ENCODE data around the gene CAPN9. TPM values are rescaled to one million over a fixed set of nuclear protein-coding genes. Genes with fewer than 3 reads are reported as not detected.

CAPN9 gene
- total RNA-seq, 1 donor from 2014 or later: 0.78 TPM

- TF ChIP-seq CTCF (IDR thresholded peaks at IDR 0.05; ENCODE audit: unreplicated experiment): no peak
- DNase-seq (ENCODE audit: low spot score in 2 of 2, unreplicated experiment in 2 of 2): no peak
- Mint-ChIP-seq H3K4me3 (no peak overlapping the region), H3K4me1 (peaks cover 6% of the 10 kb centered on the region), H3K27ac (no peak overlapping the region), H3K27me3 (ENCODE audit: low read depth) (no peaks in the 10 kb centered on the region), H3K9me3 (peaks cover 7% of the 10 kb centered on the region), H3K36me3 (no peaks in the 10 kb centered on the region)
These were observed 71.2 kb downstream of the CAPN9 start for GRCh38 chr1:230818367-230818766.

- Mint-ChIP-seq H3K36me3 (no peaks in the 10 kb centered on the region), H3K27me3 (ENCODE audit: low read depth) (no peaks in the 10 kb centered on the region), H3K9me3 (peaks cover 2% of the 10 kb centered on the region), H3K27ac (no peak overlapping the region), H3K4me1 (peaks cover 9% of the 10 kb centered on the region), H3K4me3 (no peak overlapping the region)
- TF ChIP-seq CTCF (IDR thresholded peaks at IDR 0.05; ENCODE audit: unreplicated experiment): no peak
- DNase-seq (ENCODE audit: low spot score in 2 of 2, unreplicated experiment in 2 of 2): no peak
These were observed 71.7 kb downstream of the CAPN9 start for GRCh38 chr1:230818901-230819300.

GRCh38 chr1:230819976-230820375 lies 72.8 kb downstream of the CAPN9 start:
- DNase-seq (ENCODE audit: low spot score in 2 of 2, unreplicated experiment in 2 of 2): no peak
- no peaks in the 10 kb centered on the region for H3K36me3 Mint-ChIP-seq
- no peaks in the 10 kb centered on the region for H3K27me3 Mint-ChIP-seq (ENCODE audit: low read depth)
- H3K4me3 Mint-ChIP-seq: no peak overlapping the region
- no peak overlapping the region for H3K27ac Mint-ChIP-seq
- H3K4me1 Mint-ChIP-seq: peaks cover 15% of the 10 kb centered on the region
- no peaks in the 10 kb centered on the region for H3K9me3 Mint-ChIP-seq
- no peak for TF ChIP-seq CTCF (IDR thresholded peaks at IDR 0.05; ENCODE audit: unreplicated experiment)

GRCh38 chr1:230820568-230820967 lies 73.4 kb downstream of the CAPN9 start:
- Mint-ChIP-seq H3K4me3 (no peak overlapping the region), H3K9me3 (no peaks in the 10 kb centered on the region), H3K36me3 (no peaks in the 10 kb centered on the region), H3K4me1 (peaks cover 21% of the 10 kb centered on the region), H3K27me3 (ENCODE audit: low read depth) (no peaks in the 10 kb centered on the region), H3K27ac (no peak overlapping the region)
- DNase-seq (ENCODE audit: low spot score in 2 of 2, unreplicated experiment in 2 of 2): no peak
- no peak for TF ChIP-seq CTCF (IDR thresholded peaks at IDR 0.05; ENCODE audit: unreplicated experiment)

- no peak overlapping the region for H3K4me3 Mint-ChIP-seq
- H3K27me3 Mint-ChIP-seq (ENCODE audit: low read depth): no peaks in the 10 kb centered on the region
- TF ChIP-seq CTCF (IDR thresholded peaks at IDR 0.05; ENCODE audit: unreplicated experiment): no peak
- H3K36me3 Mint-ChIP-seq: no peaks in the 10 kb centered on the region
- no peaks in the 10 kb centered on the region for H3K9me3 Mint-ChIP-seq
- DNase-seq (ENCODE audit: low spot score in 2 of 2, unreplicated experiment in 2 of 2): no peak
- H3K4me1 Mint-ChIP-seq: peaks cover 24% of the 10 kb centered on the region
- no peak overlapping the region for H3K27ac Mint-ChIP-seq
These were observed 74.2 kb downstream of the CAPN9 start for GRCh38 chr1:230821346-230821745.

GRCh38 chr1:230822092-230822581 lies 74.9 kb downstream of the CAPN9 start:
- no peak for DNase-seq (ENCODE audit: low spot score in 2 of 2, unreplicated experiment in 2 of 2)
- peaks cover 24% of the 10 kb centered on the region for H3K4me1 Mint-ChIP-seq
- H3K4me3 Mint-ChIP-seq: no peak overlapping the region
- H3K27ac Mint-ChIP-seq: no peak overlapping the region
- TF ChIP-seq CTCF (IDR thresholded peaks at IDR 0.05; ENCODE audit: unreplicated experiment): no peak
- H3K27me3 Mint-ChIP-seq (ENCODE audit: low read depth): no peaks in the 10 kb centered on the region
- H3K36me3 Mint-ChIP-seq: no peaks in the 10 kb centered on the region
- H3K9me3 Mint-ChIP-seq: no peaks in the 10 kb centered on the region
